ENCODE data around the gene ABHD5. TPM values are rescaled to one million over a fixed set of nuclear protein-coding genes. Genes with fewer than 3 reads are reported as not detected.
"Not testable (repeated sequence)": the region's sequence is repeated elsewhere in the genome, so short reads cannot be mapped to it uniquely, and the experiment has no call there.

ABHD5 gene
- total RNA-seq, 2 experiments from 2014 or later = 8.6 to 9.8 TPM

DNA sequence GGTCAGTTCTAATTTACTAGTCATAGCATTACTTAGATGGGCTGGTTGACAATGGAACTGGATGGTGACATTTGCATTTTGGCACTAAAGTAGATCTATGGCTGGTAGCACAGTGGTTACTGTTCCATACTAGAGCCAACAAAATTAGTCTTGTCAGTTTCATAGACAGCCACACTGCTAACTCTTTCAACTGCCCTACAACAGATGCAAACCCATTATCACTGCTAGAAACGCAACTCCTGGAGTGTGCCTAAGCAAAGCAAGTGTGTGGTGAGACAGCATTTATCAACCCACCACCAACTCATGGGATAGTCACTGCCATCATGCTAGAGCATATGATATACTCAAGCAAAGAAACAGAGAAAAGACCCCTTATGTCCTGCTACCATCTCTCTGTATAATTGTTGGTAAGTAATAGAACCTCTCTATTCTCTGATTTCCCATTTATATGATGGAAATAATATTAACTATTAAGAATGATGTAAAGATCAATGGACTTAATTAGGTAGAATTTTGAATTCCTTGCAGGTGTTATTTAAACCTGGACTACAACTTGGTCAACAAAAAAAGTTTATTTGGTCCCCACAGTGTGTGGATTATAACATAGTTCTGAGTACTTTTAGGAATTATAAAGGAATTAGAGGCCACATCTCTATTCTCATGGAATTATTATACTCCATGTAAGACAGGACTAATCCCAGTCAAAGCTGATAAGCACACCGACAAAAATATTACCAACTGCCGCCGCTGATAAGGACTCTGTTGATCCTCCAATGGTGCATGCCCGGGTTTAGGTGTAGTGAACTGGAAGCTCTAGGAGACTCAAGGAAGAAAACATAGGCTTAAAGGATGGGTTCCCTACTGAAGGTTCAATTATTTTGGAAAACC lies 19.9 kb upstream of the ABHD5 start:
- Mint-ChIP-seq H3K4me1 (no peaks in the 10 kb centered on the region), H3K27me3 (peaks cover 7% of the 10 kb centered on the region), H3K36me3 (ENCODE audit: low read depth) (no peaks in the 10 kb centered on the region), H3K9me3 (ENCODE audit: low read depth) (no peaks in the 10 kb centered on the region), H3K27ac (no peak overlapping the region), H3K4me3 (no peak overlapping the region)
- ATAC-seq (no peak), DNase-seq (no peak)
- POLR2A ChIA-PET = no interaction called here
- intact Hi-C loops (cut with DNase I, micrococcal nuclease) = no loop called here
- CTCF ChIA-PET = no interaction called here

DNA sequence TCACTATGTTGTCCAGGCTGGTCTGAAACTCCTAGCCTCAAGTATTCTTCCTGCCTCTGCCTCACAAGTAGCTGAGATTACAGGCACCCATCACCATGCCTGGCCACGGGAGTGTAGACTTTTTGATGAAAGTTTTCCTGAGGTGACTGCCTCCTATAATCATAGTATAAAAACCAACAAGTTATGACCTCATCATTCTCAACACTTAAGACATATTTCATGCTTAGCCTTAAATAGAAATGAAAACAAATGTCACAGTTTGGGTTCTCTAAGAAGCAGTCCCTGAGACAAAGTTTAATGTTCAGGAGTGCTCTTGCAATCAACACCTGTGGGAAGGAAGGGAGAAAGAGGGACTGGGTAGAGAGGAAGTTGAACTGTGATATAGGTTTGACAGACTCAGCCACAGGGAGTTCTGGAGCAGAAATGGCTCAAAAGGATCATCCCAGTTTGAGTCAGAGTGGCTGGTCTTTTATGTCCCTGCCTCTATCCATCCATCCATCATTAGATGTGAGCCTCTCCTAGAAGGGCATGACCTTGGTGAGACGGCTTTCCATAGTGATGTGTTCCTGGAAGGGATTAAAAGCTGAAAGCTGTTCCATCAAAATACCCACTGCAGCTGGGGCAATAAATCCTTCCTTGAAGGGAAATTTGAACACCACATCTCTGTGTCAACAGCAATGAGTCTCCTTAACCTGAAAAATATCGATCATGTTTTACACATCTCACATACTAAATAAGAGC lies 16.2 kb upstream of the ABHD5 start:
- ChIA-PET POLR2A (no interaction called here), CTCF (interaction anchor here (0.6 to 0.9 kb wide), 2 partner anchors 23 to 557 kb away, joined by 3 read pairs; no protein-coding TSS in a partner anchor)
- H3K4me3 Mint-ChIP-seq = no peak overlapping the region
- no peaks in the 10 kb centered on the region for H3K36me3 Mint-ChIP-seq (ENCODE audit: low read depth)
- no peaks in the 10 kb centered on the region for H3K4me1 Mint-ChIP-seq
- intact Hi-C loops (cut with DNase I, micrococcal nuclease) = no loop called here
- no peak for DNase-seq
- H3K27me3 Mint-ChIP-seq = no peaks in the 10 kb centered on the region
- no peak for ATAC-seq
- no peak overlapping the region for H3K27ac Mint-ChIP-seq
- H3K9me3 Mint-ChIP-seq (ENCODE audit: low read depth) = peaks cover 2% of the 10 kb centered on the region

DNA sequence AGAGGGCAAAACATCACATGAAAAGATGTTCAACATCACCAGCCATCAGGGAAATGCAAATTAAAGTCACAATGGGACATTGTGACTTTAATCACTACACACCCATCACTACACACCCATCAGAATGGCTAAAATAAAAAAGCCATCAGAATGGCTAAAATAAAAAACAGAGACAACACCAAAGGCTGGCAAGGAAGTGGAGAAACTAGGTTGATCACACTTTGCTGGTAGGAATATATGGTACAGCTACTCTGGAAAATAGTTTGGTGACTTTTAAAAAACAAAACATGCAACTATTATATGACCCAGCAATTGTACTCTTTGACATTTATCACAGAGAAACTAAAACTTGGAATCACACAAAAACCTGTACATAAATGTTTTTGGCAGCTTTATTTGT lies 15.1 kb upstream of the ABHD5 start:
- no peaks in the 10 kb centered on the region for H3K27me3 Mint-ChIP-seq
- ChIA-PET POLR2A (no interaction called here), CTCF (no interaction called here)
- no peaks in the 10 kb centered on the region for H3K36me3 Mint-ChIP-seq (ENCODE audit: low read depth)
- no peak overlapping the region for H3K4me3 Mint-ChIP-seq
- DNase-seq (no peak), ATAC-seq (no peak)
- H3K4me1 Mint-ChIP-seq = no peaks in the 10 kb centered on the region
- intact Hi-C loops (cut with DNase I, micrococcal nuclease) = no loop called here
- H3K27ac Mint-ChIP-seq = no peak overlapping the region
- peaks cover 2% of the 10 kb centered on the region for H3K9me3 Mint-ChIP-seq (ENCODE audit: low read depth)

DNA sequence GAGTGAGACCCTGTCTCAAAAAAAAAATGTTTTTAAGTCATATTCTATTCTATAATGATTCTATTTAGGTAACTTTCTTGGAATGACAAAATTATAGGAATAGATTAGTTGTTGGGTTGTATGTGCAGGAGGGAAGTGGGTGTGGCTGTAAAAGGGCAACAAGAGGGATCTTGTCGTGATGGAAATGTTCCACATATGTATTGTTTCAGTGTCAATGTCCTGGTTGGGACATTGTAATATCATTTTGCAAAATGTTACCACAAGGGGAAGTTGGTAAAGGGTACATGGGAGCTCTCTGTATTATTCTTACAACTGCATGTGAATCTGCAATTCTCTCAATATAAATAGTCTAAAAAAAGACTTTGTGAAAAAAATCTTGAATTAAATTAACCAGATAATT lies 14.3 kb upstream of the ABHD5 start:
- Mint-ChIP-seq H3K27ac (no peak overlapping the region), H3K36me3 (ENCODE audit: low read depth) (no peaks in the 10 kb centered on the region), H3K4me1 (no peaks in the 10 kb centered on the region), H3K4me3 (no peak overlapping the region), H3K27me3 (no peaks in the 10 kb centered on the region), H3K9me3 (ENCODE audit: low read depth) (peaks cover 2% of the 10 kb centered on the region)
- intact Hi-C loops (cut with DNase I, micrococcal nuclease) = no loop called here
- DNase-seq (no peak), ATAC-seq (no peak)
- POLR2A ChIA-PET = interaction anchor here (0.6 kb wide), 1 partner anchor 62 kb away, joined by 5 read pairs; no protein-coding TSS in a partner anchor
- CTCF ChIA-PET = interaction anchor here (0.6 to 0.8 kb wide), 2 partner anchors 194 to 522 kb away, joined by 3 to 4 read pairs; no protein-coding TSS in a partner anchor

DNA sequence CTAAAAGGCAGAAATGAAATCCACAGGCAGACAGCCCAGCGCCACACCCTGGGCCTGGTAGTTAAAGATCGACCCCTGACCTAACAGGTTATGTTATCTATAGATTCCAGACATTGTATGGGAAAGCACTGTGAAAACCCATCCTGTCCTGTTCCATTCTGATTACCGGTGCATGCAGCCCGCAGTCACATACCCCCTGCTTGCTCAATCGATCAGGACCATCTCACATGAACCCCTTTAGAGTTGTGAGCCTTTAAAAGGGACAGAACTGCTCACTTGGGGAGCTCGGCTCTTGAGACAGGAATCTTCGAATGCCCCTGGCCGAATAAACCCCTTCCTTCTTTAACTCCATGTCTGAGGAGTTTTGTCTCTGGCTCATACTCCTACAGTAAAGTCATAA lies 12.4 kb upstream of the ABHD5 start:
- POLR2A ChIA-PET; ATAC-seq; DNase-seq; H3K36me3 Mint-ChIP-seq (ENCODE audit: low read depth); H3K4me3 Mint-ChIP-seq; H3K27me3 Mint-ChIP-seq; CTCF ChIA-PET; H3K9me3 Mint-ChIP-seq (ENCODE audit: low read depth); H3K4me1 Mint-ChIP-seq; H3K27ac Mint-ChIP-seq; intact Hi-C loops (cut with DNase I, micrococcal nuclease): not testable (repeated sequence)

DNA sequence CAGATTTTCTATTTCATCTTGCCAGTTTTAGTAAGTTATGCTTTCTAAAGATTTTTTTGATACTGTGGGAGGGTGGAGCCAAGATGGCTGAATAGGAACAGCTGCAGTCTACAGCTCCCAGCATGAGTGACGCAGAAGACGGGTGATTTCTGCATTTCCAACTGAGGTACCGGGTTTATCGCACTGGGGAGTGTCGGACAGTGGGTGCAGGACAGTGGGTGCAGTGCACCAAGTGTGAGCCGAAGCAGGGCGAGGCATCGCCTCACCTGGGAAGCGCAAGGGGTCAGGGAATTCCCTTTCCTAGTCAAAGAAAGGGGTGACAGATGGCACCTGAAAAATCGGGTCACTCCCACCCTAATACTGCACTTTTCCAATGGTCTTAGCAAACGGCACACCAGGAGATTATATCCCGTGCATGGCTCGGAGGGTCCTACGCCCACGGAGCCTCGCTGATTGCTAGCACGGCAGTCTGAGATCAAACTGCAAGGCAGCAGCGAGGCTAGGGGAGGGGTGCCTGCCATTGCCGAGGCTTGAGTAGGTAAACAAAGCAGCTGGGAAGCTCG lies 11.8 kb upstream of the ABHD5 start:
- H3K27me3 Mint-ChIP-seq; POLR2A ChIA-PET; H3K4me1 Mint-ChIP-seq; H3K9me3 Mint-ChIP-seq (ENCODE audit: low read depth); H3K36me3 Mint-ChIP-seq (ENCODE audit: low read depth); CTCF ChIA-PET; intact Hi-C loops (cut with DNase I, micrococcal nuclease); H3K27ac Mint-ChIP-seq; DNase-seq; ATAC-seq; H3K4me3 Mint-ChIP-seq: not testable (repeated sequence)

DNA sequence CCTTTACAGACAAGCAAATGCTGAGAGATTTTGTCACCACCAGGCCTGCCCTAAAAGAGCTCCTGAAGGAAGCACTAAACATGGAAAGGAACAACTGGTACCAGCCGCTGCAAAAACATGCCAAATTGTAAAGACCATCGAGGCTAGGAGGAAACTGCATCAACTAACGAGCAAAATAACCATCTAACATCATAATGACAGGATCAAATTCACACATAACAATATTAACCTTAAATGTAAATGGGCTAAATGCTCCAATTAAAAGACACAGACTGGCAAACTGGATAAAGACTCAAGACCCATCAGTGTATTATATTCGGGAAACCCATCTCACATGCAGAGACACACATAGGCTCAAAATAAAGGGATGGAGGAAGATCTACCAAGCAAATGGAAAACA lies 9.9 kb upstream of the ABHD5 start:
- H3K27ac Mint-ChIP-seq; H3K4me1 Mint-ChIP-seq; CTCF ChIA-PET; H3K9me3 Mint-ChIP-seq (ENCODE audit: low read depth); ATAC-seq; DNase-seq; POLR2A ChIA-PET; H3K4me3 Mint-ChIP-seq; H3K36me3 Mint-ChIP-seq (ENCODE audit: low read depth); H3K27me3 Mint-ChIP-seq; intact Hi-C loops (cut with DNase I, micrococcal nuclease): not testable (repeated sequence)

DNA sequence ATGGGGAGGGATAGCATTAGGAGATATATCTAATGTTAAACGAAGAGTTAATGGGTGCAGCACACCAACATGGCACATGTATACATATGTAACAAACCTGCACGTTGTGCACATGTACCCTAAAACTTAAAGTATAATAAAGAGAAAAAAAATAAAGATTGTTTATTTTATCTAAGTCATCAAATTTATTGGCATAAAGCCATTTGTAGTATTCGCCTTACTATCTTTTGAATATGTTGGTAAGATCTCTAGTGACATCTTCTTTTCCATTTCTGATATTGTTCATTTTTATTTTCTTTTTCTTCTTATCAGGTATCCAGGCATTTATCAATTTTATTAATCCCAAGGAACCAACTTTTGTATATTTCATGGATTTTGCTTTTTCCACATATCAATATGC lies 5.8 kb upstream of the ABHD5 start:
- CTCF ChIA-PET = no interaction called here
- POLR2A ChIA-PET = no interaction called here
- Mint-ChIP-seq H3K9me3 (ENCODE audit: low read depth) (peaks cover 2% of the 10 kb centered on the region), H3K4me1 (peaks cover 4% of the 10 kb centered on the region), H3K36me3 (ENCODE audit: low read depth) (no peaks in the 10 kb centered on the region), H3K27me3 (peaks cover 4% of the 10 kb centered on the region), H3K27ac (no peak overlapping the region), H3K4me3 (no peak overlapping the region)
- intact Hi-C loops (cut with DNase I, micrococcal nuclease) = no loop called here
- no peak for DNase-seq
- no peak for ATAC-seq

DNA sequence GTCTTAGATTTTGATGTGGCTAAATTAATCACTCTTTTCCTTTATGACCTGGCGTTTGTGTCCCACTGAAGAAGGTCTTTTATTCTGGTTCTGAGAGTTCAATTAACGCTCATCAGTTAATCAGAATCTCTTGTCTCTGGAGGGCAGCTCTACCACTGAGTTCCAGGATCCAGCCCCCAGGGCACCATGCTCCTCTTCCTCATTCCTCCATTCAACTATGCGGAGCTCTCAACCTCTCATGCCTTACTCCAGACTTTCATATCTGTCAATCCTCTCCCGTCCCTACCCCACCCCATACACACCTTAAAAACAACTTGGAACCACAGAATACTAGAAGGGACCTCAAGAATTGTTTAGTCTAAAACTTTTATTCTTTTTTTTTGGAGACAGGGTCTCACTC lies 4.8 kb upstream of the ABHD5 start:
- no peak overlapping the region for H3K4me3 Mint-ChIP-seq
- ChIA-PET CTCF (no interaction called here), POLR2A (no interaction called here)
- peaks cover 9% of the 10 kb centered on the region for H3K4me1 Mint-ChIP-seq
- ATAC-seq (no peak), DNase-seq (no peak)
- peaks cover 2% of the 10 kb centered on the region for H3K9me3 Mint-ChIP-seq (ENCODE audit: low read depth)
- no peak overlapping the region for H3K27ac Mint-ChIP-seq
- H3K36me3 Mint-ChIP-seq (ENCODE audit: low read depth) = no peaks in the 10 kb centered on the region
- peaks cover 4% of the 10 kb centered on the region for H3K27me3 Mint-ChIP-seq
- intact Hi-C loops (cut with DNase I, micrococcal nuclease) = no loop called here

DNA sequence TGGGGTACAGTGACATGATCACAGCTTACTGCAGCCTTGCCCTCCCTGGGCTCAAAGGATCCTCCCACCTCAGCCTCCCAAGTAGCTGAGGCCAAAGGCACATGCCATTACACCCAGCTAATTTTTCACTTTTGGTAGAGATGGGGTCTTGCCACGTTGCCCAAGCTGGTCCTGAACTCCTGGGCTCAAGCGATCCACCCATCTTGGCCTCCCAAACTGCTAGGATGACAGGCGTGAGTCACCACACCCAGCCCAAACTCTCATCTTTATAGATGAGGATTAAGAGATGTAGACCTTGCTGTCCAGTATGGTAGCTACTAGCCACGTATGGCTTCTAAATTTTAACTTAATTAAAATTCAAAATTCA lies 4.4 kb upstream of the ABHD5 start:
- Mint-ChIP-seq H3K36me3 (ENCODE audit: low read depth) (no peaks in the 10 kb centered on the region), H3K27ac (no peak overlapping the region), H3K9me3 (ENCODE audit: low read depth) (peaks cover 2% of the 10 kb centered on the region), H3K4me3 (no peak overlapping the region), H3K27me3 (peaks cover 4% of the 10 kb centered on the region), H3K4me1 (peaks cover 9% of the 10 kb centered on the region)
- ATAC-seq (no peak), DNase-seq (no peak)
- ChIA-PET CTCF (no interaction called here), POLR2A (no interaction called here)
- intact Hi-C loops (cut with DNase I, micrococcal nuclease) = no loop called here

DNA sequence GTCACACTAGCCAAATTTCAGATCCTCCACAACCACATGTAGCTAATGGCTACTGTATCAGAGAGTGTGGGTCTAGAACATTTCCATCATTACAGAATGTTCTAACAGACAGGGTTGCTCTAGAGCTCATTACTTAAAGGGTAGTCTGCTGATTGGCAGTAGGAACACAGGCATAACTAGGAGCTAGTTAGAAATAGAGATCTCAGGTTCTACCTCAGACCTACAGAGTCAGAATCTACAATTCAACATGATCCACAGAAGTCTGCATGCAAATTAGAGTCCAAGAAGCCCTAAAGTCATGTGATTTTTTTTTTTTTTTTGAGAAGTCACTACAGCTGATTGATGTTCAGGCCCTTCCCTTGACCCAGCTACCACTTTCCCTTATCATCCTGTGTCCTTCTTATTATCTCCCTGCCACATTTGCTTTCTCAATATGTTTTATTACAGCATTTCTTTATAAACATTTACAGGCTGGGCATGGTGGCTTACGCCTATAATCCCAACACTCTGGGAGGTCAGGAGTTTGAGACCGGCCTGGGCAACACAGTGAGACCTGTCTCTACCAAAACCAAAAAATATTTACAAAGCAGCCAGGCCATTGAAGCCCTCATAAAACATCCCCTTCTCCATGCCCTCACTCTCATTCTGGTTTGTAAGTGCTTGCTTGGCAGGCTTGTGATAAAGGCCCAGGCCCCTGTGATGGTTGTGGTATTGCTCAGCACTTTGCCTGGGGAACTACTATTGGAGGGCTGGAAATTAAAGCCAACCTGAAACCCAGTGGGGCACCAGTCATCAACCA lies 3.8 kb upstream of the ABHD5 start:
- POLR2A ChIA-PET = interaction anchor here (0.7 kb wide), 1 partner anchor 1256 kb away, joined by 7 read pairs; no protein-coding TSS in a partner anchor
- Mint-ChIP-seq H3K4me1 (peaks cover 13% of the 10 kb centered on the region), H3K9me3 (ENCODE audit: low read depth) (peaks cover 2% of the 10 kb centered on the region), H3K4me3 (no peak overlapping the region), H3K27ac (no peak overlapping the region), H3K36me3 (ENCODE audit: low read depth) (no peaks in the 10 kb centered on the region), H3K27me3 (peaks cover 4% of the 10 kb centered on the region)
- DNase-seq (no peak), ATAC-seq (no peak)
- CTCF ChIA-PET = interaction anchor here (0.7 kb wide), 1 partner anchor 36 kb away, joined by 3 read pairs; no protein-coding TSS in a partner anchor
- intact Hi-C loops (cut with DNase I, micrococcal nuclease) = no loop called here
